ENCODE data around the gene DGKH.
"Not testable (repeated sequence)": the region's sequence is repeated elsewhere in the genome, so short reads cannot be mapped to it uniquely, and the experiment has no call there.

The DGKH gene

DNA sequence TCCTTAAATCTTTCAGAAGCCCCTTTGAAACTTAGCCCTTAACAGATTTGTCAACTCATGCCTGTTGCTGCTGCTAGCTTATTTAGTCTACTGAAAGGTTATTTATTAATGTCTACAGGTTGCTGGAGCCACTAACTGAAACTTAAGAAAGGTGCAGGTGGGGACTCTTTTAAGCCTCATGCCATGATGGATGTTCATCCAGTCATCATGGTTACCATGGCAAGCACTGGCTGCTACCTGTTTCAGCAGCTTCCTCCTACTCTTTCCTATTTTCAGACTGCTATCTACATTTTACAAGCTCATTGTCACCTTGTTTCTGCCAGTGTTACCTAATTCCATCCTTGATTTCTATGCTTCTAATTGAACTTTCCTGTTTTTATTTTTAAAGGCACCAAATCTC, 27.1 kb downstream of the DGKH start:
- DNase-seq (ENCODE audit: low read depth), result no peak

DNA sequence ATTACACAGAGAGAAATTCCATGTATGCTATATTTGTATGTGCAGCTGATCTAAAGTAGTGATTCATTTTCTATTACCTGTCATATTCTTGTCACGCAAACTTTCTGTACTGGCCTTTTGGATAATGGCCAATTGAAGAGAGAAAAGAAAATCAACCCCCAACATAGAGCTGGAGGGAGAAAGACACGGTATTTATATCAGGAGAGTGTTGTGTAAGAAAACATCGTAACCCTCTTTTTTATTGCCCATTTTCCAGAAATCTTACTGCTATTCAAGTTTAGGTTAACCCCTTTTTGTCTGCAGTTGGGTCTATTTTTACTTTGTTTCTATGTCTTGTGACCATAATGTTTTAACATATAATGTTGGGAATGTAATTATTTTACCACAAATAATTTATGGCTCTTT, 27.9 kb downstream of the DGKH start:
- DNase-seq (ENCODE audit: low read depth), result no peak

DNA sequence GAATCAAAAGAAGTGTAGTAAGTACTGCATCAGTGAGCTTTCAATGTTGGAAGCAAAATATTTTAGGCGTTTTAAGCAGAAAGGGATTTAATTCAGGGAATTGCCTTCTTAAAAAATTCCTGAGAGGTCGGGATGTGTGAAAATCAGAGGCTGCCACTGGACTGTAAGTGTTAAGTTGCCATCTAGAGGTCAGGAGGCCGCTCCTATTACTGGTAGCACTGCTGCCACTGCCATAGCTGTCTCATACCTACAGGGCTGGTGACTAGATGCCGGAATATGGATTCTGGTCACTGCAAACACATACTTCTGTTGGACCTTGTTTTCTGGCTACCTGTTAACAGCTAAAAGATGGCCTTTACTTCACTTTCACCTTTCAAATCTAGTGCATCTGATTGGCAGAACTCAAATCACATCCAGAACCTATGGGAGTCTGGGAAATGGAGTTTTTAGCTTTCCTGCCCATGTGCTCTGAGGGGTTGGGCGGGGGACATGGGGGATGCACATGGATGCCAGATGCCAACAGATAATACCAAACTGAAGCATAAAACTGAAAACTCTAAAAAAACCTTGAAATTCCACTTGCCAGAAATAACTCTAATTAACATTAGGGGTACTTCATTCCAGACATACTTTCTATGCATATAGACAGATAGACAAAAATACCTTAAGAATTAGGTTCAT, 29.8 kb downstream of the DGKH start:
- no peak for DNase-seq (ENCODE audit: low read depth)

DNA sequence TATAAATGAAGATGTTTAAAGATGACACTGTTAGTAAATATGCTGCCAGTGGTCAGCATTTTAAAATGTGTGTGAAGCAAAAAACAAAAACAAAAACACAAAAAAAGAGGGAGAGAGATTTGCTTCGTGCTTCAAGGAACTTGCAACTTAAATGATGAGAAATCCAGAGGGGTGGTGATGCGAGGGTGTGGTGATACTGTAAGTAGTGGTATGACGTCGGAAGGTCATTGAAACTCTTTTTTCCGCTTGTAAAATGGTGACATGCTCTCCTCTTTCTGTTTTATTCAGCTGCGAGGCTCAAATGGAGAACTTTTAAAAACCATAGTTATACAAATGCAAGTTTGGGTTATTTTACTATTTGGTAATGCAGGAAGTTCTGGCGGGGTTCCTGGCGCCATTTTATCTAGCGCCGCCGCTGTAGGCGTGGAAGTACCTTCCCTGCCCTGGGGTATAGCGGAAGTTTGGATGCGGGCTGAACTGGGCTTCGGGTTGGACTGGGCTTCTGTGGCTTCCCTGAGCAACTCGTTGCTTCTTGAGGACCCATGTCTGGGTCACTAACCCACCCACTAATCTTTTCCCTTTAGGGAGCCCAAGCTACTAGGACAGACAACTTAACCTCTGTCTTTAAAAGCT, 34.8 kb downstream of the DGKH start:
- DNase-seq (ENCODE audit: low read depth), result no peak

DNA sequence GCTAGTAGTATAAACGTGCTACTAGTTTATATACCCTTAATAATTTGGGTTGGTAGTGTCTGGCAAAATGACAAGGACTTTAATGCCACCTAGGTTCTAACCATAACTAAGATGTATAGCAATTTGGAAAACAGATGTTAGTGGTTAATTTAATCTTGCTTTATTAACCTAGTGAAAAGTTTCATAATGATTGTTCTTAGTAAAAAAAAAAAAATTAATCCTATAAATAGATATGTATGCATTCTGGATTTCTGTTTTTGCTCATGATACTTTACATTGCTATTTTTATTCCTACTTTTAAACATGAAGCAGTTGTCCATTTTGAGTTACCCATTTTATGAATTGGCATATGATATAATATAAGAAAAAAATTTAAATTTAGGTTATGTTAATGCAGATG, 36.3 kb downstream of the DGKH start:
- DNase-seq (ENCODE audit: low read depth), result no peak

DNA sequence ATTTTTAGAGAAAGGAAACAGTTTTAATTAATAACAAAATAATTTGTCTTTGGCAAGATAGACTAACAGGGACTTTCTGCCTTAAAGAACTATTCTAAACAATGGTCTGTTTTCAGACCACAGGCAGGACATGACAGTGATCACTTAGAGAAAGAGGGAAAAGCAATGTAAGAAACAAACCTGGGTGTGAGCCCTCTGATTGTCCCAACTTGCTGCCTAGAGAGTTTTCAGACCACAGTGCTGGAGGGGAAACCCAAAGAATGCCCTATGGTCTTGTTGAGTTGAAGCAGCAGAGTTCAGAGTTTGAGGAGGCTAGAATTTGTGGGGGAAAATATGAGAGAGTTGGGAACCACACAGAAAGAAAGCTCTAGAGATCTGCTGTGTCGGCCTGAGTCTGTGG, 38.1 kb downstream of the DGKH start:
- no peak for DNase-seq (ENCODE audit: low read depth)

DNA sequence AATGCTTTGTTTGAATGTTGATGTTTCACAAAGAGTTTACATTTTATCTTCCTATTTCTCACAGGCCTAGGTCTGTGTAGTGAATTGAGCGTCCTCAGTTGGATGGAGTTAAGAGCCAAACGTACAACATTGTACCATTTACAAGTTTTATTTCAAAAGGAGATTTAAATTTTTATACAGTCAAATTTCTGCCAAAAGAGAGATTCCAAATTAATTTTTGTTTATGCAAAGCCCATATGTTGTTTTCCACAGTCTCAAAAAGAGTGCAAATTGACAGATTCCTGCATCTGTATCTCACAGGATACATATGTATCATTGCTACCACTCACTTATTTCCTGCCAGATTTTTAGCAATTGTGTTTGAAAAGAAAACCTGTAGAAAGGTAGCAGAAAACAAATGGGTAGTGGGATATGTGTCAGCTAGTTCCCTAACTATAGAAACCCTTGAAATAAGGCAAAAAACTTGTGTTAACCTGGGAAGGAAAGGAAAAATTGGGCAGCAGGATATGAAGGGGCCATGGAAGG, 46.1 kb downstream of the DGKH start:
- no peak for DNase-seq (ENCODE audit: low read depth)

DNA sequence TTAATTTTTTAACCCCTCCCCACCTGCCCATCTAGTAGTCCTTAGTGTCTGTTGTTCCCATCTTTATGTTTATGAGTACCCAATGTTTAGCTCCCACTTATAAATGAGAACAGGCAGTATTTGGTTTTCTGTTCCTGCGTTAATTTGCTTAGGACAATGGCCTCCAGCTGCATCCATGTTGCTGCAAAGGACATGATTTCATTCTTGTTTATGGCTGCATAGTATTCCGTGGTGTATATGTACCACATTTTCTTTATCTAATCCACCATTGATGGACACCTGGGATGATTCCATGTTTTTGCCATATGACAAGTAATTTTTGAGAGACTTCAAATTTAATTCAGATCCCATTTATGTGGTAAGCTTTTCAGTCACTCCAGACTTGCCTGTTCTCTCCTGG, 47.8 kb downstream of the DGKH start:
- DNase-seq (ENCODE audit: low read depth), result not testable (repeated sequence)

DNA sequence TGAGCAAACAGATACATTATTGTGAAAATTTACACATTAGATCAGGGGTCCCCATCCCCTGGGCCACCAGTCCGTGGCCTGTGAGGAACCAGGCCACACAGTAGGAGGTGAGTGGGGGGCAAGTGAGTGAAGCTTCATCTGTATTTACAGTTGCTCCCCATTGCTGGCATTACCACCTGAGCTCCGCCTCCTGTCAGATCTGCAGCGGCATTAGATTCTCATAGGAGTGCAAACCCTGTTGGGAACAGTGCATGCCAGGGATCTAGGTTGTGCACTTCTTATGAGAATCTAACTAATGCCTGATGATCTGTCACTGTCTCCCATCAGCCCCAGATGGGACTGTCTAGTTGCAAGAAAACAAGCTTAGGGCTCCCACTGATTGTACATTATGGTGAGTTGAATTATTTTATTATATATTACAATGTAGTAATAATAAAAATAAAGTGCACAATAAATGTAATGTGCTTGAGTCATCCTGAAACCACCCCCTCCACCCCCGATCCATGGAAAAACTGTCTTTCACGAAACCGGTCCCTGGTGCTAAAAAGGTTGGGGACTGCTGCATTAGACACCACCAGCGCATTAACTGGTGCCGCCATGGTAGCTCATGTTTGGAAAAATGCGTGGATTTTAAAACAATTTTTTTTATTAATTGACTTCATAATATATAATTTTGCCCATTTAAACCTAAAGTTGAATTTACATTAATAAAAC, 51.7 kb downstream of the DGKH start:
- no peak for DNase-seq (ENCODE audit: low read depth)

DNA sequence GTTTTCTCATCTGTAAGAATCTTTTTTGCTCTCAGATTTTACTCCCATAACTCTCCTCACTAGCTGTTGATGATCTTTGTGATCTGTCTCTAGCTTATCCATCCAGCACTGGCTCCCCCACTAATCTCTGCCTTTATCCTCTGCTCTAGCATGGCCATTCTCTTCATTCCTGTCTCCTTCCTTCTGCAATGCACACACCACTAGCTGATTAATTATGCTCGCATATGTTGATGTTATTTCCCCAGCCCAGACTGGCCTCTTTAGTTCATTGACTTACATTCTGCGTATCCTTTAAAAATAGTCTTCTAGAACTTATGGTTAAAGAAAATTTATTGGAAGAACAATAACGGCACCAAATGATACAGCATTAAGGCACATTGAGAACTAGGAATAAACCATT, 52.5 kb downstream of the DGKH start:
- no peak for DNase-seq (ENCODE audit: low read depth)

DNA sequence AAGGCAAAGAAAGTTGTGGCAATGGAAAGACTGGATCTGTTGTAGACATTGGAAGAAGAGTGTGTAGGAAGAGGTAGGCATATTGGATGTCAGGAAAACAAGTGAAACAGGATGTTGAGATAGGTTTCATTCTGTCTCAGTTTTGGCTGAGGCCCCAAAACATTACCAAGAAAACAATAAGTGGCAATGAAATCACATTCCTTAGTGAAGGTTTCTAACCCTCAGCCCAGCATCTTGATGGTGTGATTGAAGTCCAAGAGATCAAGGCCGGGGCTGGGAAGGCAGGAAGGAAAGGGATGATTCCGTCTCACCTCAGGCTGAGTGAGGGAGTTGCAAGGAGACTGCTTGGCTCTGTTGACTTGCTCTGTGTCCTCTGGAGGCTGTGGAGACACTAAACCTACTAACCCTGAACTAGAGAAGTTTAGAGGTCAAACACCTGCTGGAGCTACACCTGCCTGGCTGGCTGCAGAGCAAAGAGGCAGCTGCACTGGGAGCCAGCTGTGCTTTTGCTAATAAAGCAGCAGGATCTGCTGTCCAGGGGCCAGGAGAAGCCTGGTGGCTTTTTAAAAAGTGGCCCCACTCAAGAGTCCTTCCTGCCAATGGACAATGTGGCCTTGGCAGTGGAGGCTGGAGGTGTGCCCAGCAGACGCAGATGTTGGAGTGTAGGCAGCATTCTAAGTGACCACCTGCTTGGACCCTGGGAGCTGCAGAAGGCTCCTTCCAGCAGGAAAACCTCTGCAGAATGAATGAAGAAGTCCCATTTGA, 53.6 kb downstream of the DGKH start:
- no peak for DNase-seq (ENCODE audit: low read depth)

DNA sequence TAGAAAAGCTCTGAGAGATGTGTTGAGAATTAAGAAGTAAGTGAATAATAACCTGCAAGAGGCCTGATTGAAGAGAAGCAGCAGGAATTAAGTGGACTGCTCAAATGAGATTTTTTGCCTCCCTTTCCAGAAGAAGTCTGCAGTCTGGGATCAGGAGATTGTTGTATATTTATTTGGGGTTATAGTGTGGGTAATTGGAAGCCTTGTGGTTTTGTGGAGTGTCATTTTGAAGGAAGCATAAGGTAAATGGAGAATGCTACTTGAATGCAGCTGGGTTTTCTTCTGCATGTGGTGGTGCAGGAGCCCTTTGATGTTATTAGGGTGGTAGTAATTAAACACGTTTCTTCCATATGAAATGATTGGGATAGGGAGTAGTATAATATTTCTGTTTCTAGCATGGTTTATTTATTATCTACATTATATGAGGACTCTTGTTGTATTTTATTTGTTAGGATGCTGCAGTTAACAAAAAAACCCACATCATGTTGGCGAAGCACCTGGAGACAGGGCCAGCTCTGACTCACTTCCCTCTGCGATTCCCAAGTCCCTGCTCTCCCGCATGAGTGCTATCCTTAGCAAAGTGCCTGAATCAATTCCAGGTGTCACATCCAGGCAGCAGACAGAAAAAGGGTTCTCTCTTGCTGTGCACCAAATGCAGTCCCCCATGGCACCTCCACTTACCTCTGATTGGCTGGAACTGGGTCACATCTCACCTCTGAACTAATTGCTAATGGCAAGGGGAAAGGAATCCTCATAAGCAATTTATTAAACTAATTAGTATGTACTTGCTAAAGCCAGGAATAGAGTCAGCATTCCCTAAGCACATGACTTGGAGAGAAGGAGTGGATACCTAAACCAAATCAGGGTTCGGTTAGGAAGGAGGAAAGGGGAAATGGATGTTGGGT, 54.8 kb downstream of the DGKH start:
- DNase-seq (ENCODE audit: low read depth), result no peak

DNA sequence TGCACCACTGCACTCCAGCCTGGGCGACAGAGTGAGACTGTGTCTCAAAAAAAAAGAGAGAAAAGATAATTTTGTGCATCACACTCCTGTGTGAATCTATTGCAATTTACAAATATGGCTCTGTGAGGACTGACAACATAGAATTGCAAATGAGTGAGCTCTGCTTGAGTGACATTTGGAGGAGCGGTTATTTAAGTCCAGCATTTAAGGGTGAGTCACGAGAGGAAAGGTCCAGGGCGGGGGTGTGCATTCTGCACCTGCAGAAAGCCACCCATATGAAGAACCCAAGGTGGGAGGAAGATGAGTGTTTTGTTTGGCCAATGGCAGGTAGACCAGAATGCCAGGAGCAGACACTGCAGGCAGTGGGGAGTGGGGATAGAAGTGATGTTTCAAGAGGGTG, 58.5 kb downstream of the DGKH start:
- no peak for DNase-seq (ENCODE audit: low read depth)

DNA sequence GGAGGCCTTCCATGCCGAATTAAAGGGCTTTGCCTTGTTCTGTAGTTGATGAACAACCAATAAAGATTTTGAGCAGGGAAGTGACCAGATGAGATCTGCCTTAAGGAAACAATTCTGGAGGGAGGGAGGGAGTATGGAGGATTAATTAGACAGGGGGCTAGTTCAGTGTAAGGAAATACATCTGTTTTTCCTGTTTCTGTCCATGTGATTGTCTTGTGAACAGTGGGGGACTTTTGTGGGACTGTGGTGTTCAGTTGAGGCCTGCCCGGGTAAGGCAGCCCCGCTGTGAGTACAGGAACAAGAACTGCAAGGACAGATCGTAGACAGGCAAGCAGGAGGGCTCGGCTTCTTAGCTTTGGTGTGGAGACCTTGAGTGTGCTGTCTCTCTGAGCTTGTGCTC, 59.0 kb downstream of the DGKH start:
- DNase-seq (ENCODE audit: low read depth), result no peak

DNA sequence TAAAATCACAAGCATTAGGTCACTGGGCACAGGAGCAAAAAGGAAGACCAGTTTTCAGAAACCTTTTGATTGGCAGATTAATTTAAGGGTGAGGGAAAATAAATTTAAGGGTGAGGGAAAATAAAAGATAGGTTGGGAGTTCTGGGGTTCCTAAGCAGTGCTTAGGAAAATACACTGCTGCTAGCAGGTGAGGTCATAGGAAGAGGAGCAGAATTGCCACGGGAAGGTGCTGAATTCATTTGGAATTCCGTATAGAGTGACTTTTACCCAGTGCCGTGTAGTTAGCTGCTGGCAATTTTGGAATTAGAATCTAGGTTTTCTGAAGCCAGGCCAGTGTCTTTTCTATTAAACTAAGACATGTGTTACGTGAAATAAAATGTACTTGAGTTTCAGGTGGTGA, 59.8 kb downstream of the DGKH start:
- DNase-seq (ENCODE audit: low read depth), result no peak

DNA sequence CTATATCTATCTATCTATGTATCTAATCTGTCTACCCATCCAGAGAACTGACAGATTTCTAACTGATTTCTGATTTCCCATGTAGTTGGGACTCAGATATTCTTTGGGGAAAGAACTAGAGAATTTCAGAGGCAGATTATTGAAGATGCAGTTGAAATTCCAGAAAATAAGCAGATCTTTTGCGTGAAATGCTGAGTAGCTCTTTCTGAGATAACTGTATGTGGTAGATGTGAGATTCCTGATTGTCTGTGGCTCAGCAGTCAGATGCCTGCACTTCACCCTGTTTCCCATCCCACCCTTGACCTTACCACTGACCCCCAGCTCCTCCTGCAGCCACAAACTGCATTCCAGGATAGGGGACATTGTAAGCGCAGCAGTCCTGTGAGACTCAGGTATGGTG, 61.5 kb downstream of the DGKH start:
- no peak for DNase-seq (ENCODE audit: low read depth)

DNA sequence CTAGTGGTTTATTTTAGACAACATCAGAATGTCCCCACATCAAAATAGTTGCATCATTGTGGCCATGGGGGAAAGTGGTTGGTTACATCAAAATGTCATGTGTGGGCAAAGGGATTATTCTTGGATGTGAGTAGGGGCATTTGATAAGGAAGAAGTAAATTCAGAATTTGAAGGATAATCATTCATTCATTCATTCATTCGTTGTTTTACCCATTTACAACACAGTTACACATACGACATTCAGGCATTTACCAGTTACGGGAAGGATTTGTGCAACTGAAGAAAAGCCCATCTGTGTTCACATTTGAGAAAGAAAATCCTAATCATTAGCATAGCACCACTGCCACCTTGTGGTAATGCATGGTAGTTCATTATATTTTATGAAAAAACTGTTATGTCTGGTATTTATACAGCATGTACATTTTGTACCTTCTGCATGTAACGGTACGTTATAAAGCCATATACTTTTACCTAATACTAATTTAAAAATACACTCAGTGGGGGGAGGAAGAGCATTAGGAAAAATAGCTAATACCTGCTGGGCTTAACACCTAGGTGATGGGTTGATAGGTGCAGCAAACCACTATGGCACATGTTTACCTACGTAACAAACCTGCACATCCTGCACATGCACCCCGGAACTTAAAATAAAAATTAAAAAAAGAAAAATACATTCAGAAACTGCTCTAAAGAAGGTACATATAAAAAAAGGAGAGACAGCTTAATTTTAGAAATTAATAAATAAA, 62.1 kb downstream of the DGKH start:
- peak; percentile 13 for DNase-seq (ENCODE audit: low read depth)

DNA sequence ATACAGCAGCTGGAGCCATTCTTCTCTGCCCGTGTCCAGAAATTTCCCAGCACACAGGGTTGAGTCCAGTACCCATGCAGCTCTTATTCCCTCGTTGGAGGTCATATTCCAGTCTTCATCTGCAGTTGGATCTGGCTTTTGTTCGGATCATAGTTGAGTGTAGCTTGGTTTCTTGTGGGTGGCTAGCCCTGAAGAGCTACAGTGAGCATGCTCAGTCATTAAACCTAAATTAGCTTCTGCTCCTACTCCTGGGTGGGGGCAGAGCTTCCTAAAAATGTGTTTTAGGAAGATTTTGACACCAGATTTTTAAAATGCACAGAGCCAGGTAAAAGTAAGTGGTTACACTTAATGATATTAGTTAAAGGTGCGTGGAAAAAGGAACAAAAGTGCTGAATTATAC, 64.4 kb downstream of the DGKH start:
- DNase-seq (ENCODE audit: low read depth), result no peak

DNA sequence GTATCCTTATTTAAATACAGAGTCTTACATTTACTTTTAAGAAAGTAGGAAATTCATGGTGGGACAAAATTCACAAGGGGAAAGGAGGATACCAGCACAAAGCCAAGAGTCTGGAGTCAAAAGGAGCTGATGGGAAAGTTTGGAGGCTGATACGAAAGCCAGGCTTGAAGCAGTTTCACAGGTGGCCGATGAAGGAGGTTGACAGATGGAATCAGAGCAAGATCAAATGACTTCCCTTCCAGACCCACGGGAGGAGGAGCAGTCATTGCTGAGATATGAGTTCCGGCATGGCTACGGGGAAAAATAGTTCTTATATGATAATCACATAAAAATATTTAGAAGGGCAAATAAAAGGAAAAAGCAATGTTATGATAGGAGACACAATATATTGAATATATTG, 65.0 kb downstream of the DGKH start:
- DNase-seq (ENCODE audit: low read depth), result no peak

DNA sequence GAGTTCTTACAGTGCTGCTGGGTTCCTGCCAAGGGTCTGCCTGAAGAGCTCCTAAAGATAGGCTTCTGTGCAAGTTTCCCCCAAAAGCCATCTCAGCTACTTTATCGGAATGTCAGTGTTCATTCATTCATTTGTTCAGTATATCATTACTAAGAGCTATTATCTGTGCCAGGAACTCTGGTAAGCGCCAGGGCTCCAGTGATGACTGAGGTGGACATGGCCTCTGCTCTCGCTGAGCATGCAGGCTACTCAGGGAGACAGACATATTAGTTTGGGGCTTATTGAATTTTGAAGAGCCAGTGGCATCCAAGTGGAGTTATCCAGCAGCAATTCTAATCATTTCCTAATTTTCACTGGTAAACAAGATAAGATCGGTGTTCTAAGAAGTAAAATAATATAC, 65.8 kb downstream of the DGKH start:
- DNase-seq (ENCODE audit: low read depth), result no peak

DNA sequence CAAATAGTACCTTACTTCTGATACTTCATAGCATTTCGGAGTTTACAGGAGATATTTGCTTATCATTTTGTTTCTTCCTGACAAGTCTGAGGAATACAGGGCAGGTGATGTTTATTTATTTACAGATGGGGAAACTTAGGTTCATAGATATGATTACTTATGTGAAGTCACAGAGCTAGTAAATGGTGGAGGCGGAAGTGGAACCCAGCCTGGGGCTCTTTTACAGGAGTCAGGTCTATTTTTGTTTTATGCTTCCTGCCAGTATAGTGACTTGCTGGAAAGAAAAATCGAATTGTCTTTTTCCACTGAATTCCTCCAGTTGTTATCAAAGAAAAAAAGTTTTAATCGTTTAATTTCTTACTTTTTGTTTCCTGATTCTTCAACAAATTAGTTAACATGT, 66.5 kb downstream of the DGKH start:
- no peak for DNase-seq (ENCODE audit: low read depth)
